K562 (cell line): Measurements from ENCODE around the gene HIPK2. TPM values are rescaled to one million over a fixed set of nuclear protein-coding genes. Genes with fewer than 3 reads are reported as not detected.

Experiments
- ATAC-seq: fragments of 200-7000 bp; cut with Tn5 transposase; 3 replicates; pipeline ENCODE4 v1.9.1; 2020; ENCODE audit warnings: moderate library complexity
- BruUV-seq: library from RNA; stranded (reverse); fragments of 400-500 nt; replicated peaks from 2 replicates; lab custom pipeline; 2021; lab: Mats Ljungman, UMichigan
- CTCF ChIA-PET: fragments of 300-600 bp; formaldehyde crosslinking; extraction: SDS; loops from one replicate; lab custom pipeline; 2021; ENCODE audit warnings: low intra/inter-chr PET ratio; lab: Yijun Ruan, JAX
- POLR2A ChIA-PET: fragments of 300-600, 350-650 bp; sonication (Branson Sonifier 250); formaldehyde crosslinking; extraction: SDS; loops from one replicate; lab custom pipeline; 2021; ENCODE audit warnings: antibody characterized with exemption, inconsistent platforms; lab: Yijun Ruan, JAX
- DNase-seq, 4 experiments: peaks; one replicate each; pipeline versions ENCODE4 v3.0.0 to v3.0.0-alpha.2; 2011 to 2018; ENCODE audit warnings: low spot score in 3 of 4, mixed read lengths in 3 of 4; ENCODE audit errors: extremely low read depth in 1 of 4
- FAIRE-seq: peaks from 2 replicates; lab custom pipeline; 2011; peaks lifted over from hg19 to GRCh38; lab: Jason Lieb, UNC
- H2AFZ ChIP-seq: 2 replicates; pipeline ENCODE4 v1.6.0; 2011; ENCODE audit warnings: low read depth, low read length, control low read depth, inconsistent platforms
- H3K27ac ChIP-seq: fragments of 200-600 bp; 3 replicates; pipeline ENCODE4 v1.8.0; 2011; ENCODE audit warnings: low read depth, mild to moderate bottlenecking, control low read depth, inconsistent platforms, low read length, moderate library complexity, mixed read lengths; ENCODE audit errors: extremely low read depth
- H3K27me3 ChIP-seq, 2 experiments: fragments of 300-600 bp in 1 of 2; 2 replicates in 1 of 2; 3 replicates in 1 of 2; pipeline versions ENCODE4 v1.6.0 to v1.8.0; 2011; ENCODE audit warnings: inconsistent platforms in 2 of 2, low read length in 2 of 2, mild to moderate bottlenecking in 1 of 2, mixed read lengths in 1 of 2, moderate library complexity in 1 of 2; ENCODE audit not compliant: control insufficient read depth in 2 of 2, insufficient read depth in 2 of 2
- H3K36me3 ChIP-seq: fragments of 300-600 bp; 3 replicates; pipeline ENCODE4 v1.8.0; 2011; ENCODE audit warnings: mild to moderate bottlenecking, low read length, inconsistent platforms; ENCODE audit not compliant: control insufficient read depth, insufficient read depth
- H3K4me1 ChIP-seq, 2 experiments: fragments of 200-600 bp in 1 of 2; replicated peaks in 1 of 2; 2 replicates in 1 of 2; 3 replicates in 1 of 2; pipeline versions ENCODE4 v1.5.1 to v1.8.0; 2011; ENCODE audit warnings: inconsistent platforms in 2 of 2, low read length in 2 of 2, mild to moderate bottlenecking in 1 of 2, mixed read lengths in 1 of 2, moderate library complexity in 1 of 2; ENCODE audit not compliant: control insufficient read depth in 2 of 2, insufficient read depth in 2 of 2
- H3K4me2 ChIP-seq: 2 replicates; pipeline ENCODE4 v1.6.1; 2011; ENCODE audit warnings: low read length, control low read depth, inconsistent platforms, mixed read lengths; ENCODE audit not compliant: insufficient read depth
- H3K4me3 ChIP-seq: fragments of 200-600 bp; sonication (generic), shearing (Covaris generic); 2 replicates; pipeline ENCODE4 v1.5.1; 2016; ENCODE audit warnings: control low read depth, inconsistent platforms
- H3K79me2 ChIP-seq: fragments of 200-600 bp; 3 replicates; pipeline ENCODE4 v1.8.0; 2011; ENCODE audit warnings: low read length, inconsistent platforms; ENCODE audit not compliant: control insufficient read depth, insufficient read depth
- H3K9ac ChIP-seq, 2 experiments: 2 replicates each; pipeline versions ENCODE4 v1.6.0 to v1.6.1; 2011; ENCODE audit warnings: low read depth in 2 of 2, low read length in 2 of 2, control low read depth in 1 of 2, inconsistent platforms in 1 of 2, mild to moderate bottlenecking in 1 of 2, mixed read lengths in 1 of 2; ENCODE audit not compliant: insufficient read depth in 1 of 2
- H3K9me1 ChIP-seq: one replicate; pipeline ENCODE4 v1.6.0; 2011; ENCODE audit warnings: inconsistent platforms, mild to moderate bottlenecking, low read length, moderate library complexity; ENCODE audit not compliant: control insufficient read depth, insufficient read depth
- H3K9me3 ChIP-seq: replicated peaks from 2 replicates; pipeline ENCODE4 v1.5.1; 2011; ENCODE audit warnings: low read depth, low read length, inconsistent platforms; ENCODE audit not compliant: control insufficient read depth, insufficient read depth
- H4K20me1 ChIP-seq: replicated peaks from 2 replicates; pipeline ENCODE4 v1.6.1; 2011; ENCODE audit warnings: low read length, inconsistent platforms, mixed read lengths; ENCODE audit not compliant: control insufficient read depth, insufficient read depth
- ARID3B ChIP-seq: fragments of 250-450 bp; sonication (Bioruptor Pico); IDR thresholded peaks from 2 replicates; pipeline ENCODE4 v1.4.0; 2020; ENCODE audit warnings: borderline replicate concordance
- HNRNPK ChIP-seq: fragments of 200-400 bp; formaldehyde crosslinking; IDR thresholded peaks from one replicate; pipeline ENCODE4 v1.6.1; 2018; ENCODE audit warnings: mild to moderate bottlenecking, low read depth, low read length; ENCODE audit not compliant: poor library complexity, severe bottlenecking
- IRF2 ChIP-seq: sonication (generic); formaldehyde crosslinking; IDR thresholded peaks from 2 replicates; pipeline ENCODE4 v1.8.1; 2022; ENCODE audit warnings: mild to moderate bottlenecking, missing genetic modification reagents
- NR2C1 ChIP-seq, 2 experiments: fragments of 450-650 bp; IDR thresholded peaks; 2 replicates each; pipeline ENCODE4 v1.6.1; 2017; ENCODE audit warnings: mild to moderate bottlenecking in 2 of 2, antibody characterized with exemption in 1 of 2, inconsistent platforms in 1 of 2, missing compliant biosample characterization in 1 of 2, missing genetic modification characterization in 1 of 2
- PHTF2 ChIP-seq: fragments of 250-450 bp; sonication (Bioruptor Pico); IDR thresholded peaks from 2 replicates; pipeline ENCODE4 v1.5.0; 2021; ENCODE audit warnings: mild to moderate bottlenecking
- SIN3A ChIP-seq, 2 experiments: fragments of 150-350 bp in 1 of 2; IDR thresholded peaks; 2 replicates each; pipeline ENCODE4 v1.6.1; 2011 to 2016; ENCODE audit warnings: borderline replicate concordance in 2 of 2, low read depth in 2 of 2, low read length in 2 of 2, mild to moderate bottlenecking in 2 of 2, moderate library complexity in 2 of 2; ENCODE audit not compliant: control insufficient read depth in 1 of 2
- XRCC5 ChIP-seq: fragments of 200-400 bp; formaldehyde crosslinking; IDR thresholded peaks from 2 replicates; pipeline ENCODE4 v1.6.1; 2017; ENCODE audit warnings: low read depth, mild to moderate bottlenecking, low read length
- ZNF444 ChIP-seq: fragments of 250-450 bp; sonication (Bioruptor Pico); IDR thresholded peaks from 2 replicates; pipeline ENCODE4 v1.4.0; 2020; ENCODE audit warnings: mild to moderate bottlenecking, moderate library complexity
- ZNF445 ChIP-seq: fragments of 250-450 bp; sonication (Bioruptor Pico); IDR thresholded peaks from 2 replicates; pipeline ENCODE4 v1.4.0; 2020; ENCODE audit warnings: low read depth, mild to moderate bottlenecking, moderate library complexity
- ZNF695 ChIP-seq: fragments of 450-650 bp; formaldehyde crosslinking; IDR thresholded peaks from 2 replicates; pipeline ENCODE4 v1.4.0; 2020; ENCODE audit warnings: mild to moderate bottlenecking, moderate library complexity
- WGBS: fragments of 100-300 bp; shearing (Covaris generic); methylation state at CpG from one replicate; pipeline ENCODE4 v1.1.6; 2016; ENCODE audit warnings: low coverage, mixed read lengths; ENCODE audit not compliant: insufficient coverage; ENCODE audit errors: missing lambda C conversion rate; 5-methylcytosine and 5-hydroxymethylcytosine counted together
- in situ Hi-C: fragments of 300-500 bp; cut with MboI; formaldehyde crosslinking; loops from 4 replicates; pipeline ENCODE4 v1.15.0; 2018; ENCODE audit warnings: inconsistent platforms, mixed read lengths
- intact Hi-C: fragments of 100-400 bp; cut with micrococcal nuclease; formaldehyde crosslinking; loops from 2 replicates; pipeline ENCODE4 v1.14.2; 2022
- polyA plus RNA-seq, 8 experiments: library from polyadenylated mRNA; depleted of rRNA in 4 of 8; stranded (reverse) in 5 of 8; unstranded in 3 of 8; fragments of >200 nt; fragmentation: Nextera tagmentation in 2 of 8; fragmentation: Illumina TruSeq in 1 of 8; extraction: Ambion mirVana in 2 of 8; extraction: Trizol in 1 of 8; gene quantifications; 2 replicates each; pipeline versions ENCODE4 v1.2.1 to v1.2.3, GENCODE V29; 2011 to 2014; ENCODE audit warnings: inconsistent platforms in 1 of 8, missing spikeins in 1 of 8
- total RNA-seq, 7 experiments: library from RNA; depleted of rRNA in 6 of 7; stranded (reverse); fragments of >200 nt in 6 of 7; fragmentation: Illumina TruSeq in 2 of 7; extraction: Trizol in 2 of 7; gene quantifications; 2 replicates each; pipeline versions ENCODE4 v1.2.1 to v1.2.3, GENCODE V29; 2011 to 2021; ENCODE audit warnings: low replicate concordance in 1 of 7

Gene HIPK2
- total and polyA plus RNA-seq, 9 of the 15 experiments (the other 6 are each of a cell fraction or from before 2014, with no cell fraction given), result 0.69 to 19.8 (median 5.1) TPM

- TF ChIP-seq NR2C1 (IDR thresholded peaks at IDR 0.05), result no peak
- no peak for TF ChIP-seq NR2C1 (tag; IDR thresholded peaks at IDR 0.05)
- TF ChIP-seq PHTF2 (CRISPR knock-in tag), result no peak
- no peak for TF ChIP-seq ZNF695
Observed at GRCh38 chr7:139548302-139549028, 229.3 kb downstream of the HIPK2 start (continued).

- BruUV-seq, result no TSS peak
- peak overlapping the region in 1 of 2 experiments; percentile 62; a peak in 2 of 4 replicates for H3K9ac ChIP-seq
- H3K9me1 ChIP-seq, result no peaks in the 10 kb centered on the region
- TF ChIP-seq IRF2 (no peak), ZNF444 (CRISPR knock-in tag) (no peak), ZNF445 (CRISPR knock-in tag) (no peak), ARID3B (CRISPR knock-in tag) (no peak), HNRNPK (no peak), XRCC5 (no peak), SIN3A (IDR thresholded peaks at IDR 0.05; ENCODE audit: borderline replicate concordance in 2 of 2, control insufficient read depth in 1 of 2, low read depth in 2 of 2, low read length in 2 of 2) (no peak)
- H4K20me1 ChIP-seq, result 0 out of 2 replicates have a peak, but pooled peaks cover 12% of the 10 kb centered on the region
- 23% methylated on average over 11 of the region's 11 CpGs for WGBS
- CTCF ChIA-PET, result no interaction called here
- H3K36me3 ChIP-seq, result no peaks in the 10 kb centered on the region
- H3K27me3 ChIP-seq, result peaks cover 20 to 81% of the 10 kb centered on the region in 2 experiments
- DNase-seq (no peak), FAIRE-seq (no peak), ATAC-seq (no peak)
- H3K79me2 ChIP-seq, result peaks cover 6% of the 10 kb centered on the region; the same call in 1 of the 3 replicates
- peaks cover 21 to 29% of the 10 kb centered on the region in 2 experiments; a peak in 4 of 5 replicates for H3K4me1 ChIP-seq
- H3K4me2 ChIP-seq, result peak overlapping the region; percentile 40; the same call in 1 of the 2 replicates
- in situ Hi-C loops, result no loop called here
- no peak overlapping the region for H3K4me3 ChIP-seq
- no peak overlapping the region for H3K27ac ChIP-seq
- peak overlapping the region; percentile 76 for H2AFZ ChIP-seq
- intact Hi-C loops, result no loop called here
- POLR2A ChIA-PET, result interaction anchor here (0.6 to 1.2 kb wide), 3 partner anchors 9 to 76 kb away, joined by 3 to 4 read pairs (median 3); no protein-coding TSS in a partner anchor
- H3K9me3 ChIP-seq, result no peaks in the 10 kb centered on the region
Observed at GRCh38 chr7:139544645-139545044, 233.2 kb downstream of the HIPK2 start.
